ENCODE results near the gene MESD.

The MESD gene

GRCh38 chr15:80932513-80932815 is 57.2 kb downstream of the MESD start:
- DNase-seq = no peak

DNA sequence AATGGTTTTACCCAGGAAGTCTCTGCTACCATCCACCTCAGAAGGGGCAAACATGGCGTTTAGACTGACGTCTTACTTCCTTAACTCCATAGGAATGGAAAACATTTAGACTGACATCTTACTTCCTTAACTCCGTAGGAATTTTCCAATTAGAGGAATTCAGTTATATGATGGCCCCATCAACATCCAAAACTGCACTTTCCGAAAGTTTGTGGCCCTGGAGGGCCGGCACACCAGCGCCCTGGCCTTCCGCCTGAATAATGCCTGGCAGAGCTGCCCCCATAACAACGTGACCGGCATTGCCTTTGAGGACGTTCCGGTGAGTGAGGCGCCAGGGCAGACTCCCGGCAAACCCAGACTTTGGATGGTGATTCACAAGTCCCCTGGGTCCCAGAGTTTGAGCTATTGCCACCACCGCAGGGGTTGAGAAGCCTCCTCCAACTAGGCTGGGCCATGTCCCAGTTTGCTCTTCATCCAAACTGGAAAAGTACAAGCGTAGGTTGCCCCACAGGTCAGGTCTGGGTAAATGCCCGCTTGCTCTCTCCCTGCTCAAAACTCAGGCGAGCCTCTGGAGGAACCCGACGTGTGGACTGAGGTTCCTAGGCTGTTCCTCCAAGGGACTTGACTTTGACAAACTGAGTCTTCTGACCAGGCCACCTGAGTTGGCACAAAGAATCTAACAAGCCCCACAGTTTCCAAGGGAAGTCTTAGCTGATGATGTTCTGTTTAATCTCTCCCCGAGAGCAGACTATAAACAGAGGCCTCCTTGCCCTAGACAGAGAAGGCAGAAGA is 57.7 kb downstream of the MESD start:
- DNase-seq = no peak

- no peak for DNase-seq
Observed at GRCh38 chr15:80931191-80931590, 58.4 kb downstream of the MESD start.

- DNase-seq = no peak
Observed at GRCh38 chr15:80929689-80930088, 59.9 kb downstream of the MESD start.

DNA sequence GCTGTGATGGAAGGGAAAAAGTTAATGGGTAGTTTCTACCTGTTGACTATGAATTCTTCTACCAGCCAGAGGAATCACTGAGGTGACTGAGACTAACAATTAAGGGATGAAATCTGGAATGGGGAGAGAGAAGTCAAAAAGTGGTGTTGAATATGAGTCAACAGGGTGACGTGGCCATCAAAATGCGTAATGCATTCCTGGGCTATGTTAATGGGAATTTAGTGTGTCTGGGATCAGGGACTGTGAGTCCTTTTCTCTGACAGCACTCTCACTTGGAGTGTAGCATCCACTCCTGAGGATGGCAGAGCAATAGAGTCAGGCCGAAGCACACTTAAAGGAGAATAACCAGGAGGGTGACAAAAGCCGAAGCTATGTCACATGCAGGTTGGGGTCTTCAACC is 60.4 kb downstream of the MESD start:
- DNase-seq = no peak

- no peak for DNase-seq
Observed at GRCh38 chr15:80926126-80926525, 63.5 kb downstream of the MESD start.

DNA sequence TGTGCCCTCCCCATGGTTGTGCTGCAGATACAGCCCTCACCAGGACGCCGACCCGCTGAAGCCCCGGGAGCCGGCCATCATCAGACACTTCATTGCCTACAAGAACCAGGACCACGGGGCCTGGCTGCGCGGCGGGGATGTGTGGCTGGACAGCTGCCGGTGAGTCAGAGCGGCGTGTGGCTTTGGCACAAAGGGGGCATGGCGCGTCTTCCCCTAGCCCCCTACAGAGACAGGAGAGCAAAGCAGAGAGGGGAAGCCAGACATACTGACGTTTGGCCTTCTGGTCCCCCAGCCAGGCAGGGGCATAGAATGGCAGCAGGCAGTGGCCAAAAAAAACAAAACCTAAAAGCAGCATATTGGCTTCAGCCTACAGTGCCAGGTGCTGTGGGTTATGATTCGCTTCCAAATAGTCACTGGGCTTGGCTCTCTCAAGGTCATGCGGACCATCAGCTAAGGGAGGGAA is 64.0 kb downstream of the MESD start:
- no peak for DNase-seq

DNA sequence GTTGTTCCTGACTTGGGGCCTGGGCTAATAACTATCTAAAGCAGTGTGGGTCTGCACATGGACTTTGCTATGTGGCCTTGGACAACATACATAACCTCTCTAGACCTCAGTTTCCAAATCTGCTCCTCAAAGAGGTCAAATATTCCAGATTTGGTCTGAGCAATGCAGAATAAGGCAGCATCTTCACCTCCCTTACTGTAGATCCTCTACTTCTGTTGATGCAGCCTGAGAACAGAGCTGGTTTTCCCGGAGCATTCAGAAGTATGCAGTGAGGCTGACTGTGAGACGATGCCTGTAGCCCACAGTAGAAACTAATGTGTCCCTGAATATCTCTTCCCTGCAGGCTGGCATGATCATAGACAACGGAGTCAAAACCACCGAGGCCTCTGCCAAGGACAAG is 65.3 kb downstream of the MESD start:
- no peak for DNase-seq

GRCh38 chr15:80923668-80924067 is 66.0 kb downstream of the MESD start:
- no peak for DNase-seq

DNA sequence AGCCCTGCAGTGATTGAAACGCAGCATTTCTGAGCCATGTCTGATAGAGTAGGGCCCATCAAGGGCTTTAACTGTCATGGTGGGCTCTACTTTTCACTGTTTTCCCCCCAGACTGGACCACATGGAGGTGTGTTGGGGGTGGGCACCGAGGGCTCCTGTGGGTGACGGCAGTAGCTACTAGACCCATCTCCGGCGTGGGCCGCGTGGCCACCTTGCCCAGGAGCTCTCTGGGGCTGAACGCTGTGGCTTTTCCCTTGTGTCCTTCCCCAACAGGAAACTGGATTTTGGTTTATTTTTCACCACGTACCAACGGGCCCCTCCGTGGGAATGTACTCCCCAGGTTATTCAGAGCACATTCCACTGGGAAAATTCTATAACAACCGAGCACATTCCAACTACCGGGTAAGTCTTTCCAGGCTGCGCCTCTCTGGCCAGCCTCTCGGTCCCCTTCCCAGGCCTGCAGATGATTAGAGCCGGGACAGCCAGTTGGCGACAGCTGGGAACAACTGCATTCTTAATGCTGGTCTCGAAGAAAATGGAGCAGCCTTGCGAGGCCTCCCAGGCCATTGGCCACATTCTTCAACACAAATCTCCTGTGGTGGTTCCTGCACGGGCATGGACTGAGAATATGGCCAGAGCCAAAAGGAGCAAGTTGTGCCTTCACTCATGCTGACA is 67.7 kb downstream of the MESD start:
- no peak for DNase-seq

- no peak for DNase-seq
Observed at GRCh38 chr15:80920271-80920699, 69.3 kb downstream of the MESD start.

DNA sequence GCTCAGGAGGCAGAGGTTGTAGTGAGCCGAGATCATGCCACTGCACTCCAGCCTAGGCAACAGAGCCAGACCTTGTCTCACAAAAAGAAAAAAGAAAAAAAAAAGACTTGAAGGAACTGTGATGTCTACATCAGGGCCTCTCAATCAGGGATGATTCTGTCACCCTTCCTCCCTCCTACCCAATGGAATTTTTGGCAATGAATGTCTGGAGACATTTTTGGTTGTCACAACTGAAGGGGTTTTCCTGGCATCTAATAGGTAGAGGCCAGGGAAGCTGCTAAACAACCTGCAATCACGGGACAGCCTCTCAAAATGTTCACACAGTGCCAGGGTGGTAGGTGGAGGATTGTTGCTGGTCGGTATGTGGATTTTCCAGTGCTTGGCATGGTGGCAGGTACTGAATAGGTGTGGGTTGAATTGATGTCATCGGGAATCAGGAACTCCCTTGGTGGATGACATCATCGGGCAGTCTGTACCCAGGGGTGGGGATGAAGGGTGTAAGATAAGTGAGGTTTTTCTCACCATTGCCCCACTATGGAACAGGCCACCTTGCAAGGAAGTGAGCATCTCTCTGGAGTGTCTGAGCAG is 71.3 kb downstream of the MESD start:
- DNase-seq = no peak

DNA sequence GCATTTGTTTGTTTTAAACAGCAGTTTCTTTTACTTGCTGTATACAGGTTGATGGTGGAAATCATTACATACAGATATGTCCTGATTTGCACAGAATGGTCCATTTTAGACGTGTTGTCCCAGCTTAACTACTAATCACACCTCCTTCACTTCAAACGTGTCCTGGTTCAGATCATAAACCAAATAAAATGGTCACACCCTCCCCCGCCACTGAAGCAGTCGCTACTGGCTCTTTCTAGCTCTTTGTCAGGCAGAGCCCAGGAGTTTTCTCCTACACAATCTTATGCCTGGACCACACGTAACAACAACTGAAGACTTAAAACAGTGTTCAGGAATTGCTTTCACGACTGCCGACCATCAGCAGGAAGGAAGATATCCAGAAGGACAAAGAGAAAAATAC is 73.6 kb downstream of the MESD start:
- no peak for DNase-seq

GRCh38 chr15:80915472-80915871 is 74.1 kb downstream of the MESD start:
- DNase-seq = no peak

DNA sequence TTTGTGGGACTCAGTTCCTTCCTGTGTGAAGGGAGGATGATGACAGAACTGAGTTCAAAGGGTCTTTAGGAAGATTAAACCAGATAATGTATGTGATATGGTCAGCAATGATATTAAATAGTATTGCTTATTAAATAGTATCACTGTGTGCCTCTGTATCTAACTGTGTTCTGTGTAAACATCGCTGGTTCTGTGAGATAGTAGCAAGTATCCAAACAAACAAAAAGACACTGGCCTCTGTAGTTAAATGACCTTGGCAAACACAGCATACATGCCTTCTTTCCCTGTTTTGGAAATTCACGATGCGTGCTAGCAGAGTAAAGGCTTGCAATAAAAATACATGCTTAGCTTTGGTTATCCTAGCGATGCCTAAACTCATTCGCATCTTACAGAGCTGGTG is 76.1 kb downstream of the MESD start:
- DNase-seq = no peak

DNA sequence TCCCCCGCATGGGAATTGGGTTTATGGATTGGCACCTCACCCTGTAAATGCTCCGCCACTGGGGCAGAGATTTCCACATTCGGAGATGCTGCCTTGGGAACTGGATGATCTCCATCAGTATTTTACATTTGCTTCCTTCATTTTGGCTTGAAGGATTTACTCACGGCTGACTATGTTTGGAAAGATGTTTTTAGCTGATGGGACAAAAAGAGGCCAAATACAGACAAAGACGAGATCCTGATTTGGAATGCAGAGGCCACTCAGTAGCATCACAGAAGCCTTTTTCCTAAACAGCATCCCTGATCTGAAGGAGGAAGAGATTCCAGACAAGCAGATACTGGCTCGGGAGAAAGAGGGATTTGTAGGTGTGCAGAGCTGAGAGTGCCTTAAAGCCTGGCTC is 76.9 kb downstream of the MESD start:
- no peak for DNase-seq

DNA sequence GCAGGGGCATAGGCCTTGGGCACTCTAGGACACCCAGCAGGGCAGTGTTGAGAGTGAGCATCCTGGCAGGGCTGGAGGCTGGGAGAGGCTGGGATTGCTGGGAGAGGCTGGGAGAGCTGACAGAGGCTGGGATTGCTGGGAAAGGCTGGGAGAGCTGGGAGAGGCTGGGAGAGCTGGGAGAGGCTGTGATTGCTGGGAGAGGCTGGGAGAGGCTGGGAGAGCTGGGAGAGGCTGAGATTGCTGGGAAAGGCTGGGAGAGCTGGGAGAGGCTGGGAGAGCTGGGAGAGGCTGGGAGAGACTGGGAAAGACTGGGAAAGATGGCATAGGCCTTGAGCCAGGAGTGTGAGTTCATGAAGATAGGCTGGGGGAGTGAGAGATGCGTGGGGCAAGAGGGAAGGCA is 77.8 kb downstream of the MESD start:
- DNase-seq = no peak

- no peak for DNase-seq
Observed at GRCh38 chr15:80906159-80906766, 83.4 kb downstream of the MESD start.

DNA sequence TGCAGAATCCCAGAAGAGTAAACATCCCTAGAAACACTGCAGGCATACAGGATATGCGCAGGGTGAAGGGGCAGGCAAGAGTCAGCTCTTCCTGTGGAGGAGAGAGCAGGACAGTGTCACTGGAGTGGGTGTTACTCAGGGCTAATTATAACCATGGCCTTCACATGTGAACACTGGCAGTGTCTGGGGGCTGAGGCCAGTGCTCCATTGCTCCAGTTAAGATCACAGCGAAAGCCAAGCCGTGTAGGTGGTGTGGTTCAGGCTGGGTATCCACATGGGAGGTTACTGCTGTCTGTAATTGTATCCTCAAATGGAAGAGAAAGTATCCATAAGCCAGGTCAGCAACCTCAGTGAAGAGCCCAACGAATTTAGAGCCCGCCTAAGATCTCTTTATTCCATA is 84.6 kb downstream of the MESD start:
- no peak for DNase-seq

GRCh38 chr15:80902298-80902801 is 87.3 kb downstream of the MESD start:
- peak; percentile 73 for DNase-seq

DNA sequence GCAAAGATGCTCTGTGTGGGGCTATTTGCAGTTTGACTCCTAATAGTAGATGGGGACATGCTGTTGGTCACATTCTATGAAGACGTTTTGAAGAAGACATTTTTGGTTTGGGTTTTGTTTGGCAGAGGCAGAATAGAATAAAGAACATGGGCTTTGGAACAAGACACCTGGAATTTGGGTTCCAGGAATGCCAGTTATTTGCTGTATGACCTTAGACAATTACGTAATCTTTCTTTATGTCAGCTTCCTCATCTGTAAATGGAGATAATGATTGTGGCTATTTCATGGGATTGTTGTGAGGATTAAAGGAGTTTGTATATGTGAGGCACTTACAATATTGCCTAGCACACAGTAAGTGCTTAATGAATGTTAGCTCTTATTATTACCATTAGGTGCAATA is 91.6 kb downstream of the MESD start:
- DNase-seq = peak; percentile 35

Data from OCI-M1 (cell line).